Brain microvascular endothelial cell (primary cell): ENCODE data around the gene SAMD9L.

Experiments used
- DNase-seq: peaks from one replicate; pipeline ENCODE4 v3.0.0-alpha.2; 2020
- H3K27ac ChIP-seq: fragments of 250-450 bp; sonication (Bioruptor Pico); 2 replicates; pipeline ENCODE4 v1.5.1; 2020; ENCODE audit warnings: mild to moderate bottlenecking, moderate library complexity
- H3K27me3 ChIP-seq: fragments of 250-450 bp; sonication (Bioruptor Pico); replicated peaks from 2 replicates; pipeline ENCODE4 v1.5.1; 2020; ENCODE audit warnings: mild to moderate bottlenecking
- H3K36me3 ChIP-seq: fragments of 250-450 bp; sonication (Bioruptor Pico); replicated peaks from 2 replicates; pipeline ENCODE4 v1.5.1; 2020; ENCODE audit warnings: mild to moderate bottlenecking
- H3K4me3 ChIP-seq: 2 replicates; pipeline ENCODE4 v1.5.1; 2011; ENCODE audit warnings: low read depth, mild to moderate bottlenecking, control low read depth, low read length, moderate library complexity
- in situ Hi-C: cut with HindIII; loops from 2 replicates; pipeline ENCODE4 v1.10.0; 2017; ENCODE audit warnings: low sequenced_read_pairs, low pct_ligation_motif_present
- TF ChIP-seq, protein P1 (sequence below): IDR thresholded peaks from 2 replicates; pipeline ENCODE4 v1.5.1; 2011; ENCODE audit warnings: low read depth, mild to moderate bottlenecking, moderate library complexity, low read length, control low read depth, inconsistent platforms; ENCODE audit errors: missing control alignments

Gene SAMD9L

DNA sequence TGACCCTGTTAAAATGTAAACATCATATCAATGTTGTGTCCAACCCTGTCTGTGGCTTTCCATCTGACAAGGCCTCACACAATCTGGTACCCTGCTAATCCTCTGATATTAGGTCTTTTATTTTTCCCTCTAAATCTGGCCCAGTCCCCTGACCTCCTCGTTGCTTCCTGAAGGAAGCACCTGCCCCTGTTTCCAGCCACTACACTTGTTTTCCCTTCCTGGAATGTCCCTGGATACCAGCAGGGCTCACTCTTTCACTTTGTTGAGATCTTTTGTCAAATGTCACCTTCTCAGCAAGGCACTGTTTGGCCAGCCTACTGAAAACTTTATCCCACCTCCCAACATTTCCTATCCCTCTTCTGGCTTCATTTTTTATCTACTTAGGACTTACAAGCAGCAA, 2.1 kb downstream of the SAMD9L start:
- DNase-seq: no peak
- Histone ChIP-seq H3K27ac (no peak overlapping the region), H3K27me3 (no peaks in the 10 kb centered on the region), H3K4me3 (no peak overlapping the region), H3K36me3 (no peaks in the 10 kb centered on the region)
- in situ Hi-C loops: no loop called here
- TF ChIP-seq, protein P1, sequence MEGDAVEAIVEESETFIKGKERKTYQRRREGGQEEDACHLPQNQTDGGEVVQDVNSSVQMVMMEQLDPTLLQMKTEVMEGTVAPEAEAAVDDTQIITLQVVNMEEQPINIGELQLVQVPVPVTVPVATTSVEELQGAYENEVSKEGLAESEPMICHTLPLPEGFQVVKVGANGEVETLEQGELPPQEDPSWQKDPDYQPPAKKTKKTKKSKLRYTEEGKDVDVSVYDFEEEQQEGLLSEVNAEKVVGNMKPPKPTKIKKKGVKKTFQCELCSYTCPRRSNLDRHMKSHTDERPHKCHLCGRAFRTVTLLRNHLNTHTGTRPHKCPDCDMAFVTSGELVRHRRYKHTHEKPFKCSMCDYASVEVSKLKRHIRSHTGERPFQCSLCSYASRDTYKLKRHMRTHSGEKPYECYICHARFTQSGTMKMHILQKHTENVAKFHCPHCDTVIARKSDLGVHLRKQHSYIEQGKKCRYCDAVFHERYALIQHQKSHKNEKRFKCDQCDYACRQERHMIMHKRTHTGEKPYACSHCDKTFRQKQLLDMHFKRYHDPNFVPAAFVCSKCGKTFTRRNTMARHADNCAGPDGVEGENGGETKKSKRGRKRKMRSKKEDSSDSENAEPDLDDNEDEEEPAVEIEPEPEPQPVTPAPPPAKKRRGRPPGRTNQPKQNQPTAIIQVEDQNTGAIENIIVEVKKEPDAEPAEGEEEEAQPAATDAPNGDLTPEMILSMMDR: no peak

GRCh38 chr7:93145354-93145753, 2.8 kb downstream of the SAMD9L start:
- DNase-seq: no peak
- H3K4me3 ChIP-seq: no peak overlapping the region
- TF ChIP-seq, protein P1: no peak
- H3K27me3 ChIP-seq: no peaks in the 10 kb centered on the region
- no peak overlapping the region for H3K27ac ChIP-seq
- H3K36me3 ChIP-seq: no peaks in the 10 kb centered on the region
- in situ Hi-C loops: no loop called here

DNA sequence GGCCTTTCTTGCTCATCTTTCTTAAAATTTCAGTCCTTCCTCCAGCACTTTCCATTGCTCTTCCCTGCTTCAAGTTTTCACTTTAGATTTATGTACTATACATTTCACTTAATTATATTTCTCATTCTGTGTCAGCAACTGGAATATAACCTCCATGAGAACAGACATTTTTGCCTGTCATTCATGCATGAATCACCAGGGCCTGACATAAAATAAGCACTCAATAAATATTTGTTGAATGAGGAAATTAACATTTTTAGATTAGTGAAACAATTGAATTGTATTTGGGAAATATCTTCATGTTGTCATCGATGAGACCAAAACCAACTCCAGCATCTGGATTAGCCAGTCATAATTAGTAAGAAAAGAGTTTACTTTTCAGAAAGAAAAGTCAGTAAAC, 6.1 kb downstream of the SAMD9L start:
- no peak for DNase-seq
- TF ChIP-seq, protein P1: no peak
- H3K4me3 ChIP-seq: no peak overlapping the region
- H3K27ac ChIP-seq: peak overlapping the region; percentile 2
- in situ Hi-C loops: no loop called here
- H3K36me3 ChIP-seq: no peaks in the 10 kb centered on the region
- no peaks in the 10 kb centered on the region for H3K27me3 ChIP-seq

- Histone ChIP-seq H3K36me3 (no peaks in the 10 kb centered on the region), H3K27ac (no peak overlapping the region), H3K4me3 (no peak overlapping the region), H3K27me3 (no peaks in the 10 kb centered on the region)
- DNase-seq: no peak
- TF ChIP-seq, protein P1: no peak
- in situ Hi-C loops: no loop called here
Measured at GRCh38 chr7:93140582-93141191, 7.5 kb downstream of the SAMD9L start.

GRCh38 chr7:93138576-93138975, 9.6 kb downstream of the SAMD9L start:
- TF ChIP-seq, protein P1: no peak
- no peaks in the 10 kb centered on the region for H3K27me3 ChIP-seq
- in situ Hi-C loops: no loop called here
- H3K36me3 ChIP-seq: peaks cover 7% of the 10 kb centered on the region
- DNase-seq: no peak
- no peak overlapping the region for H3K4me3 ChIP-seq
- H3K27ac ChIP-seq: no peak overlapping the region

- no peak overlapping the region for H3K27ac ChIP-seq
- peaks cover 7% of the 10 kb centered on the region for H3K36me3 ChIP-seq
- H3K27me3 ChIP-seq: no peaks in the 10 kb centered on the region
- DNase-seq: no peak
- in situ Hi-C loops: no loop called here
- no peak overlapping the region for H3K4me3 ChIP-seq
- TF ChIP-seq, protein P1: no peak
Measured at GRCh38 chr7:93133005-93133404, 15.2 kb downstream of the SAMD9L start.
